GM12874 (cell line): ENCODE measurements around the gene PI4K2B.

Experiments
- TF ChIP-seq, protein P1 (sequence below): IDR thresholded peaks from 2 replicates; pipeline ENCODE4 v1.5.1; 2011; ENCODE audit warnings: low read depth, mild to moderate bottlenecking, control low read depth, low read length, moderate library complexity; ENCODE audit not compliant: insufficient read depth

PI4K2B gene

DNA sequence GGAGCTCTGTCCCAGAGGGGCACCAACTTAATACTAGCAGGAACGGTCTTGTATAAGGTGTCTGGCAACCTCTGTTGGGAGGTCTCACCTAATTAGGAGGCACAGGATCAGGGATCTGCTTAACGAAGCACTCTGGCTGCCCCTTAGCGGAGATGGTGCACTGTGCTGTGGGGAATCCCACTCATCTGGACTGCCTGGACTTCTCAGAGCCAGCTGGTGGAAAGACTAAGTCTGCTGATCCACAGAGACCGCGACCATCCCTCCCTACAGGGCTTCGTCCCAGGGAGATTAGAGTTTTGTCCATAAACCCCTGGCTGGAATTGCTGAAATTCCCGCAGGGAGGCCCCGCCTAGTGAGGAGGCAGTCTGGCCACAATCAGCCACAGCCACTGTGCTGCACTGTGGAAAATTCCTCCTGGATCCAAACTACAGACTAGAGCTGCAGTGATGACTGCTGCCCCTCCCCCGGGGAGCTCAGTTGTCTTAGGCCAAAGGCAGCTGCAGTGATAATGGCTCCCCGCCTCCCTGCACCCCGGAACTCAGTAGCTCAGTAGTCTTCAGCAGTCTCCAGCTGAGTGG, 56.7 kb downstream of the PI4K2B start:
- TF ChIP-seq, protein P1, sequence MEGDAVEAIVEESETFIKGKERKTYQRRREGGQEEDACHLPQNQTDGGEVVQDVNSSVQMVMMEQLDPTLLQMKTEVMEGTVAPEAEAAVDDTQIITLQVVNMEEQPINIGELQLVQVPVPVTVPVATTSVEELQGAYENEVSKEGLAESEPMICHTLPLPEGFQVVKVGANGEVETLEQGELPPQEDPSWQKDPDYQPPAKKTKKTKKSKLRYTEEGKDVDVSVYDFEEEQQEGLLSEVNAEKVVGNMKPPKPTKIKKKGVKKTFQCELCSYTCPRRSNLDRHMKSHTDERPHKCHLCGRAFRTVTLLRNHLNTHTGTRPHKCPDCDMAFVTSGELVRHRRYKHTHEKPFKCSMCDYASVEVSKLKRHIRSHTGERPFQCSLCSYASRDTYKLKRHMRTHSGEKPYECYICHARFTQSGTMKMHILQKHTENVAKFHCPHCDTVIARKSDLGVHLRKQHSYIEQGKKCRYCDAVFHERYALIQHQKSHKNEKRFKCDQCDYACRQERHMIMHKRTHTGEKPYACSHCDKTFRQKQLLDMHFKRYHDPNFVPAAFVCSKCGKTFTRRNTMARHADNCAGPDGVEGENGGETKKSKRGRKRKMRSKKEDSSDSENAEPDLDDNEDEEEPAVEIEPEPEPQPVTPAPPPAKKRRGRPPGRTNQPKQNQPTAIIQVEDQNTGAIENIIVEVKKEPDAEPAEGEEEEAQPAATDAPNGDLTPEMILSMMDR, result no peak

DNA sequence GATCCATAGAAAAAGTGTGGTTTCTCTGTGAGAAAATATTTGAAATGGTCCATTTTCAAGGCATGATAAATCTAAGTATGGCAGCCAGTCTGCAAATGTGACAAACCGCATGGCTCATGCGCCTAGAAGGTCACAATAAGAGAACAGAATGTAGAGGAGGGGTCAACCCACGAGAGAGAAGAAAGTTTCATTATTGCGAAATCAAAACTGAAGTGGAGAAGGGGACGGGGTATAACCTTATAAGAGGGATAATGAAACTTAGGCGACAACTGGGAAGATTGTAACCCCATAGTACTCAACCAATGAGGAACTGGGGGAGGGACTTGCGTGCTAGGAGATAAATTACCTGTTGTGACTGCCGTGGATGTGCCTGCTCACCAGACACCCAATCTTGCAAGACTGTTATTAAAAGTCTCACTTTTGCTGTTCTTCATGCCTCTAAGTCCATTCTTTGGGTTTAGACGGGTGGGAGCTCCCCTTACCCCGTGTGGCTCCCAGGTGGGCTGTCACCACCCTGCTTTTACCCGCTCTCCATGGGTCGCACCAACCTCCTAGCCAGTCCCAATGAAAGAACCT, 57.4 kb downstream of the PI4K2B start:
- TF ChIP-seq, protein P1, result no peak

DNA sequence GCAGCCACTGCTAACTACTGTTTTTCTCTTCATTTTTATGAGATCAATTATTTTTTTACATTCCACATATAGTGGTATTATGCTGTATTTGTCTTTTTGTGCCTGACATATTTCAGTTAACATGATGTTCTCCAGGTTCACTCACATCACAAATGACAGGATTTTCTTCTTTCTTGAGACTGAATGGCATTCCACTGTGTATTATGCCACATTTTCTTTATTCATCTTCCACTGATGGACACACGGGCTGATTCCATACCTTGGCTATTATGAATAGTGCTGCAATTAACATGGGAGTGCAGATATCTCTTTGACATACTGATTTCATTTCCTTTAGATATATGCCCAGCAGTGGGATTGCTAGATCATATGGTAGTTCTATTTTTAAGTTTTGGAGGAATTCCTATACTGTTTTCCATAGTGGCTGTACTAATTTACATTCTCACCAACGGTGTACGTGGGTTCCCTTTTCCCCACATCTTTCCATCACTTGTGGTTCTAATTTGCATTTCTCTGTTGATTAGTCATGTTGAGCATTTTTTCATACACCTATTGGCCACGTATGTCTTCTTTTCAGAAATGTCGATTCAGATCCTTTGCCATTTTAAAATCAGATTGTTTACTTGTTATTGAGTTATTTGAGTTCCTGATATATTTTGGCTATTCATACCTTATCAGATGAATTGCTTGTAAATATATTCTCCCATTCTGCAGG, 63.9 kb downstream of the PI4K2B start:
- TF ChIP-seq, protein P1, result no peak

DNA sequence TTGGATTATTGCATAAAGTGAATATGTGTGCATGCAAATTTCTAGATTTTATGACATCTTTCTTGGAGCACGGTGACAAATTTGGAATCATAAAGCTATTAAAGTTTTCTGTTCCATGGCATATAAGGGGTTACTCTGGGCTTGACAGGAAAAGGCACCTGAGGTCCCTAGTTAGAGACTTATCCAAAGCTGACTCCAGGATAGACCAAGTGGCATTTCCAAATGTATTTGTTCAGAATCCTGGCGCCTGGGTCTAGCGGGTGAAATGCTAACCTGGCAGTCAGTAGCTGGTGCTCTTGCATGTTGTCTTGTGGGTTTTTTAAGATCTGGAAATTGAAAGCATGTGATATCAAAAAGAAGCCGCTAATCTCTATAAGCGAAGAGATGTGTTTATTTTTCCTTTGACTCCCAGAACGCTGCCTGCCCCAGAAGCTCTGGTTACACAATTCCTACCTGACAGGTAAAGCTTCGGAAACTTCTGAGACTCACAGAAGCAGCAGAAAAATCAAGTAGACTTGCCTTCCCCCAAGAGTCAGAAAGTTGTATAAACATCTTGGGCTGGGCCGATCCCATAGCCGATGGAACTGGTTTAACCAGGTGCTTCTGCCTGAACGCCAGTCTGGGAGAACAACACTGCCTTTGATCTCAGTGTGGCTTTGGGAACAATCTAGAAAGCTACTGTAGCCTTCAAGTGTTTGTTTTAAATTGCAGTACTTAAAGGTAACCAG, 65.8 kb downstream of the PI4K2B start:
- TF ChIP-seq, protein P1, result no peak

DNA sequence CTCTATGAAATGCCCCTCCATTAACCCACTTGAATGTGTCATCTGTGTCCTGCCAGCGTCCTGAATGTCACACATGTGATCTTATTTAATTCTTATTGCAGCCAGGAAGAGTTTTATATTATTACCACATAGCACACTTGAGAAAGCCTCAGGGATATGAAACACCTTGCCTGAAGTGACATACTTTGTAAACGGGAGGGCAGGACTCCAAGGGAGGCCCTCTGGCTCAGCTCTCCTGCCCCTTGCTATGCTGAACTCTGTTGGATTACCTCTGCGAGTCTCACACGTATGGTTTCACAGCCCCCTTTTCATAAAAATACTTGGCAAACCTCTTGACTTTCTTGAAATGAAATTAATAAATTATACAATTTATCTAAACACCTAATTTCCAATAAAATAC, 67.6 kb downstream of the PI4K2B start:
- TF ChIP-seq, protein P1, result no peak

DNA sequence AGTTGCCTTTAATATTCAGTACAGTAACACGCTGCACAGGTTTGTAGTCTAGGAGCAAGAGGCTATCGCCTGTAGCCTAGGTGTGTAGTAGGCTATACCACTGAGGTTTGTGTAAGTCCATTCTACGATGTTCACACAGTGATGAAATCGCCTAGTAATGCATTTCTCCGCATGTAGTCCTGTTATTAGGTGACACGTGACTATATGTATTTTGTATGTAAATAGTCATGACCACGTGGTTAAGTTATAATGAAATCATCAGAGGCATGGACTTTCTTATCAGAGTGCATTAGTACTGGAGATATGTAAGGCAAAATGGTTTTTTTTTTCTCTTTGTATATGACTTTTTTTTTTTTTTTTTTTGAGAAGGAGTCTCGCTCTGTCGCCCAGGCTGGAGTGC, 68.8 kb downstream of the PI4K2B start:
- TF ChIP-seq, protein P1, result no peak

- TF ChIP-seq, protein P1, result no peak
These were observed 69.7 kb downstream of the PI4K2B start for GRCh38 chr4:25303578-25303977.
